GM18907 (cell line): ENCODE measurements around the gene CHMP1A.
"Not testable (repeated sequence)": the region's sequence is repeated elsewhere in the genome, so short reads cannot be mapped to it uniquely, and the experiment has no call there.

ENCODE experiments used
- ATAC-seq: cut with Tn5 transposase; IDR thresholded peaks from one replicate; pipeline ENCODE4 v1.9.1; 2021; ENCODE audit warnings: mild to moderate bottlenecking, moderate library complexity; ENCODE audit not compliant: unreplicated experiment

The CHMP1A gene

DNA sequence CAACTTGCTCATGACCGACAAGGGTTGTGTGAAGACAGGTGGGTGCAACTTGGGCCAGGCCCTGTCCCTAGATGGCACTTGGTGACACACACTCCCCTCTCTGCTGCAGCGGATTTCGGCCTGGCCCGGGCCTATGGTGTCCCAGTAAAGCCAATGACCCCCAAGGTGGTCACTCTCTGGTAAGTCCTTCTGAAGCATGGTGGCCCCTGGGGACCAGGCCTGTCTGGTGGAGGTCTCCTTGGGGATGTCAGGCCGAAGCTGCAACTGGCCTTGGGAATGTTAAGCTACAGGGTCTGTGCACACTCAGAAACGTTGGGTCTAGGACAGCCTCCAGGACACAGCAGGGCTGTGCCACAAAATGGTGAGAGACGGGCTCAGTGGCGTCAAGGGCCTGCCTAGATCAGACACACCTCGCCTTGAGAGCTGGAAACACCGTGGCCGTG is 35.8 kb upstream of the CHMP1A start:
- ATAC-seq, result no peak

DNA sequence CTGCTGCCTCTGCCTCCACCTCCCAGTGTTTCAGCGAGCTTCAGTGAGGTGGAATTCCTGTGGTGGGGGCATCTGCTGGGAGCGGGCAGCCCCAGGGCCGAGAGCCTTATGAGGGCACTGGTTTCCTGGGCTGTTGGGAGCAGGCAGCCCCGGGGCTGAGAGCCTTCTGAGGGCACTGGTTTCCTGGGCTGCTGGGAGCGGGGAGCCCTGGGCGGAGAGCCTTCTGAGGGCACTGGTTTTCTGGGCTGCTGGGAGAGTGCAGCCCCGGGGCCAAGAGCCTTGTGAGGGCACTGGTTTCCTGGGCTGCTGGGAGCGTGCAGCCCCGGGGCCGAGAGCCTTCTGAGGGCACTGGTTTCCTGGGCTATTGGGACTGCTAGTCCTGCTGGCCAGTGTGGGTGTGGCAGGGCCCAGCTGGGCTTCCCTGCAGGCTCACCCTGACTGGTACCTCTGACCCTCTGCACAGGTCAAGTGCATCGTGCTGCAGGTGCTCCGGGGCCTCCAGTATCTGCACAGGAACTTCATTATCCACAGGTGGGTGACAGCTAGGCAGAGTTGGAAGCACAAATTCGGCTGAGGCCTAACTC is 34.6 kb upstream of the CHMP1A start:
- ATAC-seq, result no peak

DNA sequence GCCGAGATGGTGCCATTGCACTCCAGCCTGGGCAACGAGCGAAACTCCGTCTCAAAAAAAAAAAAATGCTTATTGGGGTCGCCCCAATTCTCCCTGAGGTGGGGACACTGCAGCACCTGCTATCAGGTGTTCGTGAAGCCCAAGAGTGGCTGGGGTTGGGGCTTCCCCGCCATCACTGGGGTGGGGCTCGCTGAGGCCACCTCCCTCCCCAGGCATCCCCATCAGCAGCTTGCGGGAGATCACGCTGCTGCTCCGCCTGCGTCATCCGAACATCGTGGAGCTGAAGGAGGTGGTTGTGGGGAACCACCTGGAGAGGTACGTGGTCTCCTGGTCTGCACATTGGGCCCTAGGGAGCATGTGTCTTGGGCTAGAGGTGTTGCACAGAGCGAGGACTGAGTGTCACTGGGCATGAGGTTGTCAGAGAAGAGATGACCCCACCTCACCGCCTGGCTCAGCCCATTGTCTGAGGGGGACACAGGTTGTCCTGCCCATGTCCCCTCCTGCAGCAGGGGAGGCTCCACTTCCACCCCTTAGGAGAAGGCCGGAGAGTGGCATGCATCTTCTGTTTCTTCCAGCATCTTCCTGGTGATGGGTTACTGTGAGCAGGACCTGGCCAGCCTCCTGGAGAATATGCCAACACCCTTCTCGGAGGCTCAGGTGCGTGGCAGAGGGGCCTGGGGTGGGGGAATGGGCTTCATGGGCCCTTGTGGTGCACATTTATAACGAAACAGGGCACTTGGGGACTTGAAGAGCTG is 33.9 kb upstream of the CHMP1A start:
- no peak for ATAC-seq

DNA sequence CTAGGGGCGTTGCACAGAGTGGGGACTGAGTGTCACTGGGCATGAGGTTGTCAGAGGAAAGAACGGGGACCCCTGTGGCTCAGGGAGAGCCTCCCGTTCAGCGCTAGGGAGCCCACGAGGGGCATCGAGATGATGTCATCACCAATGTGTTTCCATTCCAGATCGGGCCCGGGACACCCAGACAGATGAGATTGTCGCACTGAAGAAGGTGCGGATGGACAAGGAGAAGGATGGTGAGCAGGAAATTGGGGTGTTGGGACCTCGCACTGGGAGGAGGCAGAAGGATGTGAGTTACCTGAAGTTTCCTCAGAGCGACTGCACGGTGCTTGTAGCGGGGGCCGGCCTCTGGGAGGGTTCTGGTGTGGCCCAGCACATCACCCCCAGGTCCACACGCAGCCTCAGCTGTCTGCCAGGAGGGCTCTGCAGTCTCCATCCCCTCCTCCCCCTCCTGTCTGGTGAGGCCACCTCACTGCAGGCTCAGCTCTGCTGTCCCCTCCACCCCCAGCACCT is 32.9 kb upstream of the CHMP1A start:
- no peak for ATAC-seq

DNA sequence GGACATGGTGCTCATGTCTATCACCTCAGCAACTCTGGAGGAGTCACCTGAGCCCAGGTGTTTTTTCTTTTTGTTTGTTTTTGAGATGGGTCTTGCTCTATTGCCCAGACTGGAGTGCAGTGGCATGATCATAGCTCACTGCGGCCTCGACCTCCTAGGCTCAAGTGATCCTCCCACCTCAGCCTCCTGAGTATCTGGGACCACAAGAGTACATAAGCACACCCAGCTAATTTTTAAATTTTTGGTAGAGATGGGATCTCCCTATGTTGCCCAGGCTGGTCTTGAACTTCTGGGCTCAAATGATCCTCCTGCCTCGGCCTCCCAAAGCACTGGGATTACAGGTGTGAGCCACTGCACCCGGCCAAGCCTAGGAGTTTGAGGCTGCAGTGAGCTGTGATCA is 32.1 kb upstream of the CHMP1A start:
- ATAC-seq, result not testable (repeated sequence)

DNA sequence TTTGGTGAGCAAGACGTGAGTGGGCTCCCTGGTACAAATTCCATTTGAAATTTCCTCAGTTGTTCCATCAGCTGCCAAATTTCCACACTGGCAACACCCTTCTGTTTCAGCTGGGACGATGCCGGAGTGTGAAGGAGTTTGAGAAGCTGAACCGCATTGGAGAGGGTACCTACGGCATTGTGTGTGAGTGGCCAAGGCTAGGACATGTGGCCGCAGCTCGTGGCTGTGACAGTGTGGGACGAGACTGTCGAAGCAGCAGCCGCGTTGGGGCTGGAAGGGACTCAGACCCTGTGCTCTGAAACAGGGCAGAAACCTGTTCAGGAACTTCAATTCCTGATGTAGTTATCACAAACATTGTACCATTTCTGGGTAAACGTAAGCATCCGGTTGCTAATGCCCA is 31.6 kb upstream of the CHMP1A start:
- ATAC-seq, result no peak

DNA sequence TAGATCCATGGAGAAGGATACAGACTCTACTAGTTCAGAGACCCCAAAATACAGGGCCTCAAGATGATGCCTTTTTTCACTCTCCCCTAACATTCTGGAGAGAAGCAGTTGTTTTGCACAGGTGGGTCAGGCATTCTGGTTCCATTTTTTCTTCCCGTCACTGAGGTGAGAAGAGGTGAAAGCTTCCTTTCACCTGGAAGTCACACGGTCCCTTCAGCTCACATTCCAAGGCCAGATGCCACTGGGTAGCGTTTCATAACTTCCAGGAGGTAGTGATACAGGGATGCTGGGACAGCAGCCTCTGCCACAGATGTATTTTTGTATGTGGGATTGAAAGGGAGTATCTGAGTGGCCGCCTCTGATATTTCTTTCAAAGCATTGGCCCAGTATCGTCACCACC is 30.9 kb upstream of the CHMP1A start:
- ATAC-seq, result no peak

DNA sequence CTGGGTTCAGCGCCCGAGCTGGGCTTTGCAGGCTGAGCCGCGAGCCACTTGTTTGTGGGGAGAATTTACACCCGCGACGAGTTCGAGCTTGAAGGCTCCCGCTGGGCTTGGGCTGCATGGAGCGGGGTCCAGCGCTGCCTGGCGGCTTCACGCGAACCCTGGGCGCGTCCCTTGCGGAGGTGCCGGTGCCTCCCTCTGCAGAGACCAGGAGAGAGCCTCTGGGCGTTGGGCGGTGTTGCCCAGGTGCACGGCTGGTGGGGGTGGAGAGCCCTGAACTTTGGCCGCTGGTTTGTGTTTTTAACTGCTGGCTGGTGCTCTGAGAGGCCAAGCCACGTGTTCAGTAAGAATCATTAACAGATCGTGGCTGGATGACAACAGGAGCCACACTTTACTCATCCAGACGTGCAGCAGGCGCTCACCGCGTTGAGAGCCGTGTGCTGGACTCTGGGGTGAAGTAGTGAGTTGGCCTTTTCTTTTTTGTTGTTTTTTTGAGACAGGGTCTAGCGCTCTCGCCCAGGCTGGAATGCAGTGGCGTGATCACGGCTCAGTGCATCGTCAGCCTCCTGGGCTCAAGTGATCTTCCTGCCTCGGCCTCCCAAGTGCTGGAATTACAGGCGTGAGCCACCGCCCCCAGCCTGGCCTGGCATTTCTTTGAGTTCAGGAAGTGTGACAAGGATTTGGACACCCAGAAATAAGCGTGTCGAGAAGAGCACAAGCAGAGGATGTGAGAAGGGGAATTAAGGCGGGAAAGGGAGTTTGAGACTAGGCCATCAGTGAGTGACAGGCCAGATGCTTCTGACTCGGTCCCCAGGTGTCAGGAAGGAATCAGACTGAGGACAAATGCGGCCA is 29.8 kb upstream of the CHMP1A start:
- peak; percentile 58 for ATAC-seq

DNA sequence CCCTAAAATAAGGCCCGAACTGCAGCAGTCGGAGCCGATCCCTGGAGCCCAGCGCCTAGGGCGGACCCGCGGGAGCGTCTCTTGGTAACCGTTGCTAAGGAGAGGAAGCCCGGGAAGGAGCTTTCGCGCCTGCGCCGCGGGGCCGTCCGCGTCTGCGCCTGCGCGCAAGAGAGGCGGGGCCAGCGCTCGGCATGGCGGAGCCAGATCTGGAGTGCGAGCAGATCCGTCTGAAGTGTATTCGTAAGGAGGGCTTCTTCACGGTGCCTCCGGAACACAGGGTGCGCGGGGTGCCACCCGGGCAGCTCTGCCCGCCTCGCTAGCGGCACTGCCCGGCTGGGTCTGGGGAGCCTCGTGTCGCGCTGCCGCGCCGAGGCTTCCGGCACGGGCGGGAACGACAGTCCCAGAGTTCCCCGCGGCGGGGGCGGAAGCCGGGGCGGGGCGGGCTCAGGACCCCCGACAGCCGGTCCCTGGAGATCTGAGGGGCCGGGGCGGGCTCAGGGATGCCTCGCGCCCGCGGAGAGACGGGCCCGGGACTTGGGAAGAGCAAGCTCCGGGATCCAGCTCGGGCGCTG is 29.1 kb upstream of the CHMP1A start, which contains the start of gene CDK10:
Gene CDK10 (plus strand): TSS at position 170 of the 572 bp plus-strand sequence. CDS start 22 bp downstream, at position 192.
- peak; percentile 78 for ATAC-seq

DNA sequence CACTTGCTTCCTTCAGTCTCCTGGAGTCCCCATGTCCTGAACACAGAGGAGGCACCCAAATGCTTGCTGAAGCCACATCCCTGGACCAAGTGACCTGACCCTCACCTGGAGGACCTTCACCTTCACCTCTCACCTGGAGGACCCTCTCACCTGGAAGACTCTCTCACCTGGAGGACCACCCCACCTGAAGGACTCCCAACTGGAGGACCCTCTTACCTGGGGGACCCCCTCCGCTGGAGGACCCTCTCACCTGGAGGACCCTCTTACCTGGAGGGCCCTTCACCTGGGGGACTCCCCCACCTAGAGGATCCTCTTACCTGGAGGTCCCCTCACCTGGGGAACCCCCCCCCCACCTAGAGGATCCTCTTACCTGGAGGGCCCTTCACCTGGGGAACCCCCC is 28.4 kb upstream of the CHMP1A start:
- ATAC-seq, result no peak

DNA sequence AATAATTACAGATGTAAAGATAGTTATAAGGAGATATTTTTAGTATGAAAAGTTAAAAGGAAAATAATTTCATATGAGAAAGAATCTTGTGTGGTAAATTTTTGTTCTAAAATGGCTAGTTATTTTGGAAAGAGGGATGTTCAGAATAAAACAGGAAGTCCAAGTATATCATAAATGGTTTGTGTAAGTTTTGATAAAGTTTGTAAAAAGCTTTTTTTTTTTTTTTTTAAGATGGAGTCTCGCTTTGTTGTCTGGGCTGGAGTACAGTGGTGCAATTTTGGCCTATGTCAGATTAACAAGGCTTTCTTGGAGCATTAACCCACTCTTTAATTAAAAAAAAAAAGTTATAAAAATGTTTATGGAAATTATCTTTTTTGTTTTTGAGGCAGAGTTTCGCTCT is 20.8 kb upstream of the CHMP1A start:
- no peak for ATAC-seq

DNA sequence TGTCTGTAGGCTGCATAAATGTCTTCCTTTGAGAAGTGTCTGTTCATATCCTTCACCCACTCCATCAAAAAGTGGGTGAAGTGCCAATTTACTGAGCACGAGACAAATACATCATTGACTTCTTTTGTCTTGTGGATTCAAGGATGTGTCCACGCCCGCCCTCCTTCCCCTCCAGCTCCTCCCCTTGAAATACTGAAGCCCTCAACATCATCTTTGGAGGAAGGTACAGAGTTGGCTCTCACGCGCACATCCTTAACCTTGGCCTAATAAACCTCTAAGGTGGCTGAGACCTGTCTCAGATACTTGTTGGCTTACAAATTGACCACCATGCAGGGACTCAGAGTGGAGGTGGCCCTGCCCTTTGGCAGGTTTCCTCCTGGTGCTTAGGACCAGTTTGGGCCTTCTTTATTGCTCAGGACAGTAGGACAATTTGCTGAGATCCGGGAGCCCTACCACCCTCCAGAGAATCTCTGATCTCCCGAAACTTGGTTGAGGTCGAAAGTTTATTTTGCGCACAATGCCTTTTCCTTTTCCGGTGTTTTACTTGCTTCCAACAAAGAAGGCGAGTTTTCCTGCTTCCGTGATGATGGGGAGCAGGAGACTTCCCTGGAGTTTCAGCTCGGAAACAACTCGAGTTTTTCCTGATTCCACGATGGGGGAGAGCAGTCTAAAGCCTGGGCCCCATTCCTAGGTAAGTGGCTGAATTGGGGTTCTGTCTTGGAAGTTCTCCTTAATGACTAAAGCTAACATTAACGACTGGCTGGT is 14.9 kb upstream of the CHMP1A start:
- no peak for ATAC-seq

DNA sequence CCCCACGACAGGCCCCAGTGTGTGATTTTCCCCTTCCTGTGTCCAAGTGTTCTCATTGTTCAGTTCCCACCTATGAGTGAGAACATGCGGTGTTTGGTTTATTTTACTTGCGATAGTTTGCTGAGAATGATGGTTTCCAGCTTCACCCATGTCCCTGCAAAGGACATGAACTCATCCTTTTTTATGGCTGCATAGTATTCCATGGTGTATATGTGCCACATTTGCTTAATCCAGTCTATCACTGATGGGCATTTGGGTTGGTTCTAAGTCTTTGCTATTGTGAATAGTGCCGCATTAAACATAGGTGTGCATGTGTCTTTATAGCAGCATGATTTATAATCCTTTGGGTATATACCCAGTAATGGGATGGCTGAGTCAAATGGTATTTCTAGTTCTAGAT is 14.1 kb upstream of the CHMP1A start:
- ATAC-seq, result not testable (repeated sequence)

DNA sequence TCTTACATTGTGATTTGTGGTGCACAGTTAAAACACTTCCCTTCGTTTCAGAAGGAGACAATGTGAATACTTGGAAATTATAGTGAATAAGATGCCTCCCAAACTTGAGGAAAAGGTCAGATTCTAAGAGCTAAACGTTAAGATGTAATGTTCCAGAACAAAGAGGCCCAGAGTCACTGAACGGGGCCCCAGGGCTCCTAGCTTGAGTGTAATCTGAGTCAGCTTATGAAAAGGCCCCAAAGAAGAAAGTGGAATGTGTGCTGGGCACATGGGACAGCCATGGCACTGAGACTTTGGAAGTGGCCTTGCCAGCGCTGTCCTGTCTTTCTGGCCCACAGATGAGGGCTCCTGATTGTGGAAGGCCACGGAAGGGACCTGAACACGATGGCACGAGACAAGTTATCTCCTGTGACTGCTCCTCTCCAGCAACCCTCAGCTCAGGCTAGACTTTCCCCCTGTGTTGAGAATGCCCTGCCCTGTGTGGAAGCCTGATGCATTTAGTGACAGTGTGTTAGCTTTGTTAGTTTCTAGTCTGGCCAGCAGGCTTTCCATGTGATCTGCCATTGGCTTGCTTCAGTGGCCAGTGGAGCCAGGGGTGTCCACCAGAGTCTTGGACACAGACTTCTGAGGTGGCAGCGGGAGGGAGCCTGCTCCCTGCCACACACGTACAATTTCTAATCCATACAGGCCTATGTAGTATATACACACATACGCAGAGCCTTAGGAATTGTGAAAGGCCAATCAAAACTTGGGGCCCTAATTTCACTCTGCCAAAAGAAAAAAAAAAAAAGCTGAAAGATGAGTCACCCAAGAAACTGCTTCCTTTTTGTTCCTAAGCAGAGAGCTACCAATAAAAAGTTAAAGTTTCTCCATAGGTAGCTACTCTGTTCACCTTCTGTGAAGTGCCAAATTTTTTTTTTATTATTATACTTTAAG is 13.3 kb upstream of the CHMP1A start:
- no peak for ATAC-seq

DNA sequence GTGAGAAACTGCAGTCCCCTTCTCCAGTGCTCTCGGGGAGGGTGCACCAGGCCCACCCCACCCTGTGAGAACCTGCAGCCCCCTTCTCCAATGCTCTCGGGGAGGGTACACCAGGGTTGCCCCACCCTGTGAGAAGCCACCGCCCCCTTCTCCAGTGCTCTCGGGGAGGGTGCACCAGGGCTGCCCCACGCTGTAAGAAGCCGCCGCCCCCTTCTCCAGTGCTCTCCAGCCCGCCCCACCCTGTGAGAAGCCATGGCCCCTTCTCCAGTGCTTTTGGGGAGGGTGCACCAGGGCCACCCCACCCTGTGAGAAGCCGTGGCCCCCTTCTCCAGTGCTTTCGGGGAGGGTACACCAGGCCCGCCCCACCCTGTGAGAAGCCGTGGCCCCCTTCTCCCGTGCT is 12.2 kb upstream of the CHMP1A start:
- no peak for ATAC-seq

DNA sequence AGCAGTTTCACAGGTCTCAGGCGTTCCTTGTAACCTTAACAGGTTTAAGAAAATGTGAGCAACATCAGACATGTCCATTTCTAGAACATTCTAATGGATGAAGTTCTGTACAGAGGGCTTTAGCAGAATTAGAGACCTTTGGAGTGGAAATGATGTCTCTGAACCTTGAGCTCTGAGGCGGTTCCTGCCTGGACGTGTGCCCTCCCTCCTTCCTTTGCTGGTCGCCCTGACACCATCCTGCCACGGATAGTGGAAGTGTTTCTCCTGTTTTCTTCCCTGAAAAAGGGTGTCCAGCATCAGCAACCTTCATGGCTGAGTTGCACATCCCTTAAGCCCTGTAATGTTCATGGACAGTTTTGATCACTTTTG is 11.3 kb upstream of the CHMP1A start:
- no peak for ATAC-seq

DNA sequence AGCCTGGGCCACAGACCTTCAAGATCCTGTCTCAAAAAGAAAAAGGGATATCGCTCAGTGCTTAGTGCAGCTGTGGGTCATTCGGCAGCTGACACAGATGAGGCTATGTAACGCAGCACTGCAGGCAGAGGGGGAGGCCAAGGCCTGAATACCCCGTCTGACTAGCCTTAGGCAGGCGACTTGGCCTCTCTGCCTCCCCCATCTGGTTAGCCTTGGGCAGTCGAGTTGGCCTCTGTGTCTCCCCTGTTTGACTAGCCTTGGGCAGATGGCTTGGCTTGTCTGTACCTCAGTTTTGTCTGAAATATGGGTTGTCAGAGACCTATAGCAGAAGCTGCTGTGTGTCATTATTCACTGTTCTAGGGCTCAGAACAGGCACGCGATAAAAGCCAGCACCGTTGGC is 10.1 kb upstream of the CHMP1A start:
- no peak for ATAC-seq

DNA sequence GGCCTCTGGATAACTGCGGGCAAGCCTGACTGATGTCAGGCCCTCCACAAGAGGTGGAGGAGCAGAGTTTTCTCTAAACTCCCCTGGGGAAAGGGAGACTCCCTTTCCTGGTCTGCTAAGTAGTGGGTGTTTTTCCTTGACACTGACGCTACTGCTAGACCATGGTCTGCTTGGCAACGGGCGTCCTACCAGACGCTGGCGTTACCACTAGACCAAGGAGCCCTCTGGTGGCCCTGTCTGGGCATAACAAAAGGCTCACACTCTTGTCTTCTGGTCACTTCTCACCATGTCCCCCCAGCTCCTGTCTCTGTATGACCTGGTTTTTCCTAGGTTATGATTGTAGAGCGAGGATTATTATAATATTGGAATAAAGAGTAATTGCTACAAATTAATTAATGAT is 9.5 kb upstream of the CHMP1A start:
- not testable (repeated sequence) for ATAC-seq

DNA sequence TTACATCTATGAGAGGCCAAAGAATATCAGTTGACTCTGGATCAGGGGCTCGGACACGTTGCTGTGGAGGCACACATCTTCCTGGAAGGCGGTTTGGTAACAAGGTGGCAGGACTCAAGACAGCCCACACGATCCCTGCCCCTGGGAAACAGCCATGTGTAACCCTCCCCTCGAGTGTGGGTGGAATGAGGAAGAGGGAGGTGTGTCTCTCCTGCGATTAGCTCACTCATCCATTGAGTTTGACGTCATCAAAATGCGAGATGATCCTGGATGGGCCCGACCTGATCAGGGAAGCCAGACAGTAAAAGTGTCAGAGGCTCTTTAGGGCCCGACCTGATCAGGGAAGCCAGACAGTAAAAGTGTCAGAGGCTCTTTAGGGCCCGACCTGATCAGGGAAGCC is 6.7 kb upstream of the CHMP1A start:
- not testable (repeated sequence) for ATAC-seq
